ENCODE results near the gene RARB.

DNA sequence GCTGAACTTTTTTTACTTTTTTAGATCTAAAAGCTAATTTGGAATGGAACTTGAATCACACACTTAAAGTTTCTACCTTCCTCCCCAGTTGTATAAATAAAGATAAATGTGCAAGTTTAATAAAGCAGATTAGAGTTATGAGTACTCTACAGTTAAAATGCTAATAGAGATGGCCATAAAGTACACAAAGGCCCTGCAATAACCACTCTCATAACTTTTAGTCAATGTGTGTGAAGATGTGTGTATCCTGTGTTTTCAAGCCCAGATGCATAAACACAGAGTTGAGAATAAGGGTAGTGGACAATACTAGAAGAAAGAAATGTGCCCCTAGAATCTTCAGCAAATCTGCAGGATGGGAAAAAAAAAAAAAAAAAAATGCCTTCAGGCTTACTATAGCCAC is 191.3 kb downstream of the RARB start:
- TF ChIP-seq YY1 (IDR thresholded peaks at IDR 0.05; ENCODE audit: insufficient read depth, insufficient read length) (no peak), ZNF274 (IDR thresholded peaks at IDR 0.05; ENCODE audit: low read depth, low read length) (no peak)

Data from NT2/D1 (cell line).